ENCODE results near the gene LGR4. TPM values are rescaled to one million over a fixed set of nuclear protein-coding genes. Genes with fewer than 3 reads are reported as not detected.
"Not testable (repeated sequence)": the region's sequence is repeated elsewhere in the genome, so short reads cannot be mapped to it uniquely, and the experiment has no call there.

The LGR4 gene, protein sequence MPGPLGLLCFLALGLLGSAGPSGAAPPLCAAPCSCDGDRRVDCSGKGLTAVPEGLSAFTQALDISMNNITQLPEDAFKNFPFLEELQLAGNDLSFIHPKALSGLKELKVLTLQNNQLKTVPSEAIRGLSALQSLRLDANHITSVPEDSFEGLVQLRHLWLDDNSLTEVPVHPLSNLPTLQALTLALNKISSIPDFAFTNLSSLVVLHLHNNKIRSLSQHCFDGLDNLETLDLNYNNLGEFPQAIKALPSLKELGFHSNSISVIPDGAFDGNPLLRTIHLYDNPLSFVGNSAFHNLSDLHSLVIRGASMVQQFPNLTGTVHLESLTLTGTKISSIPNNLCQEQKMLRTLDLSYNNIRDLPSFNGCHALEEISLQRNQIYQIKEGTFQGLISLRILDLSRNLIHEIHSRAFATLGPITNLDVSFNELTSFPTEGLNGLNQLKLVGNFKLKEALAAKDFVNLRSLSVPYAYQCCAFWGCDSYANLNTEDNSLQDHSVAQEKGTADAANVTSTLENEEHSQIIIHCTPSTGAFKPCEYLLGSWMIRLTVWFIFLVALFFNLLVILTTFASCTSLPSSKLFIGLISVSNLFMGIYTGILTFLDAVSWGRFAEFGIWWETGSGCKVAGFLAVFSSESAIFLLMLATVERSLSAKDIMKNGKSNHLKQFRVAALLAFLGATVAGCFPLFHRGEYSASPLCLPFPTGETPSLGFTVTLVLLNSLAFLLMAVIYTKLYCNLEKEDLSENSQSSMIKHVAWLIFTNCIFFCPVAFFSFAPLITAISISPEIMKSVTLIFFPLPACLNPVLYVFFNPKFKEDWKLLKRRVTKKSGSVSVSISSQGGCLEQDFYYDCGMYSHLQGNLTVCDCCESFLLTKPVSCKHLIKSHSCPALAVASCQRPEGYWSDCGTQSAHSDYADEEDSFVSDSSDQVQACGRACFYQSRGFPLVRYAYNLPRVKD
- total RNA-seq = 62.7 and 64.2 TPM in 2 replicates

- peak within 1 kb of the TSS; percentile 79 for H3K4me3 ChIP-seq (ENCODE audit: low read depth, low read length)
- DNase-seq (ENCODE audit: low read depth) = peak; percentile 82
- no peak for TF ChIP-seq CTCF (conservative IDR thresholded peaks at IDR 0.05; ENCODE audit: low read depth, low read length)
Measured at GRCh38 chr11:27472398-27473016, at the start of gene LGR4. Gene LGR4, minus strand, starts transcription at chr11:27472790. Its CDS starts 488 bp downstream, at chr11:27472302.

DNA sequence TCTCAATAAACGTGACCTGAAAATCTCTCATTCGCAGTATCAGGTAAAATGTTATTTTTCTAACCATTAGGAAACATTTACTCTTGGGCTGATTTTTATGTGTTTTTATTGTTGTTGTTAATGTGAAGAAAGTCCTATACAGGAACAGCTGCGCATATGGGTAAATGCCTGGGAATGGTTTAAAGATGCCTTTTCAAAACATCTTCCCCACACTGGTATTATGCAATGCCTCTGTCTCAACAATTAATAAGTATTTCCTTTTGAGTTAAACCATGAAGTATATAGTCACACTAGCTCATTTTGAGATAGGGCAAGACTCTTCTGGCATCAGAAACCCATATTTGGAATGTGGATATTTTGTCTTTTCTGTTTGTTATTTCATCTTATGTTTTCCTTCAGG, 47.6 kb upstream of the LGR4 start:
- no peak overlapping the region for H3K4me3 ChIP-seq (ENCODE audit: low read depth, low read length)
- no peak for DNase-seq (ENCODE audit: low read depth)
- TF ChIP-seq CTCF (conservative IDR thresholded peaks at IDR 0.05; ENCODE audit: low read depth, low read length) = no peak

GRCh38 chr11:27518518-27518917, 45.9 kb upstream of the LGR4 start:
- H3K4me3 ChIP-seq (ENCODE audit: low read depth, low read length) = no peak overlapping the region
- no peak for DNase-seq (ENCODE audit: low read depth)
- TF ChIP-seq CTCF (conservative IDR thresholded peaks at IDR 0.05; ENCODE audit: low read depth, low read length) = no peak

DNA sequence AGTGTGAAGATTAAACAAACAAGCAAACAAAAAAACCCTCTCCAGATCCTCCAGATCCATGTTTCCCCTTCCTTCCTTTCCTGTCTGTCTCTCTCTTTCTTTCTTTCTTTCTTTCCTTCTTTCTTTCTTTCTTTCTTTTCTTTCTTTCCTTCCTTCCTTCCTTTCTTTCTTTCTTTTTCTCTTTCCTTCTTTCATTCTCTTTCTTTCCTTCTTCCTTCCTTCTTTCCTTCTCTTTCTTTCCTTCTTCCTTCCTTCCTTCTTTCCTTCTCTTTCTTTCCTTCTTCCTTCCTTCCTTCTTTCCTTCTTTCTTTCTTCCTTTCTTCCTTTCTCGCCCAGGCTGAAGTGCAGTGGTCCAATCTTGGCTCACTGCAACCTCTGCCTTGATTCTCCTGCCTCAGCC, 44.9 kb upstream of the LGR4 start:
- H3K4me3 ChIP-seq (ENCODE audit: low read depth, low read length); DNase-seq (ENCODE audit: low read depth): not testable (repeated sequence)

GRCh38 chr11:27514558-27514957, 42.0 kb upstream of the LGR4 start:
- no peak for DNase-seq (ENCODE audit: low read depth)
- no peak overlapping the region for H3K4me3 ChIP-seq (ENCODE audit: low read depth, low read length)
- TF ChIP-seq CTCF (conservative IDR thresholded peaks at IDR 0.05; ENCODE audit: low read depth, low read length) = no peak

- H3K4me3 ChIP-seq (ENCODE audit: low read depth, low read length) = no peak overlapping the region
- no peak for TF ChIP-seq CTCF (conservative IDR thresholded peaks at IDR 0.05; ENCODE audit: low read depth, low read length)
- DNase-seq (ENCODE audit: low read depth) = no peak
Measured at GRCh38 chr11:27514076-27514475, 41.5 kb upstream of the LGR4 start.

GRCh38 chr11:27513389-27513788, 40.8 kb upstream of the LGR4 start:
- H3K4me3 ChIP-seq (ENCODE audit: low read depth, low read length) = no peak overlapping the region
- no peak for DNase-seq (ENCODE audit: low read depth)
- no peak for TF ChIP-seq CTCF (conservative IDR thresholded peaks at IDR 0.05; ENCODE audit: low read depth, low read length)

Measured in epithelial cell of proximal tubule (primary cell).